ENCODE results near the gene PACRG. TPM values are rescaled to one million over a fixed set of nuclear protein-coding genes. Genes with fewer than 3 reads are reported as not detected.

Gene PACRG
- total and polyA plus RNA-seq, 2 of the 4 experiments (the other 2 are of a cell fraction): not detected

GRCh38 chr6:163199371-163199770 lies 471.6 kb downstream of the PACRG start:
- Histone ChIP-seq H4K8ac (ENCODE audit: low read depth in 2 of 2, low read length in 2 of 2) (no peak overlapping the region), H3K18ac (ENCODE audit: low read depth, low read length) (no peak overlapping the region), H3K79me1 (ENCODE audit: low read depth in 1 of 2, low read length in 2 of 2) (no peaks in the 10 kb centered on the region), H3K36me3 (ENCODE audit: control insufficient read depth, insufficient read depth, low read length) (no peaks in the 10 kb centered on the region), H4K91ac (ENCODE audit: insufficient read depth, low read depth, low read length) (no peak overlapping the region), H3K56ac (ENCODE audit: extremely low read depth, insufficient read depth, low read length) (no peak overlapping the region), H3K23ac (ENCODE audit: low read depth, low read length) (no peak overlapping the region), H2BK15ac (ENCODE audit: low read depth, low read length) (no peak overlapping the region), H3K9ac (ENCODE audit: low read depth, low read length) (no peak overlapping the region), H3K4me2 (ENCODE audit: low read depth, low read length) (no peak overlapping the region), H2AK9ac (replicated peaks; ENCODE audit: low read depth, low read length, poor library complexity) (no peak overlapping the region), H3K4me1 (ENCODE audit: control insufficient read depth, insufficient read depth, low read length) (no peaks in the 10 kb centered on the region), H3K9me3 (ENCODE audit: control insufficient read depth, insufficient read depth, low read length) (peaks cover 35% of the 10 kb centered on the region), H3K4ac (ENCODE audit: low read depth, low read length) (no peak overlapping the region), H3K9me1 (ENCODE audit: insufficient read depth, low read length) (no peaks in the 10 kb centered on the region), H2BK120ac (ENCODE audit: low read depth, low read length) (no peak overlapping the region), H3K14ac (replicated peaks; ENCODE audit: low read depth, low read length) (no peak overlapping the region), H4K5ac (ENCODE audit: low read depth, low read length) (no peak overlapping the region), H3K27ac (ENCODE audit: insufficient read depth, low read length) (no peak overlapping the region), H2BK5ac (ENCODE audit: low read depth, low read length, poor library complexity, severe bottlenecking) (no peak overlapping the region), H2AK5ac (ENCODE audit: low read depth, low read length) (no peak overlapping the region), H3K4me3 (ENCODE audit: insufficient read depth, low read depth, low read length) (no peak overlapping the region), H2BK20ac (ENCODE audit: low read depth, low read length) (no peak overlapping the region), H2AFZ (replicated peaks; ENCODE audit: low read length, poor library complexity) (no peak overlapping the region), H3K27me3 (ENCODE audit: control insufficient read depth, insufficient read depth, low read length) (no peaks in the 10 kb centered on the region), H4K20me1 (ENCODE audit: insufficient read depth, low read length) (no peaks in the 10 kb centered on the region)
- ChIA-PET CTCF (no interaction called here), POLR2A (ENCODE audit: unreplicated experiment) (no interaction called here)
- no CpG with 5 or more reads among the region's 4 CpGs for WGBS, 2 experiments (ENCODE audit: extremely low coverage in 2 of 2, insufficient read length in 1 of 2)
- no peak for DNase-seq
- ATAC-seq (ENCODE audit: low read depth): no peak
- TF ChIP-seq POLR2A (IDR thresholded peaks at IDR 0.05; ENCODE audit: low read depth, low read length) (no peak), FOS (IDR thresholded peaks at IDR 0.05; ENCODE audit: low read depth, low read length) (no peak), MAFK (IDR thresholded peaks at IDR 0.05; ENCODE audit: low read depth, low read length) (no peak), RAD21 (IDR thresholded peaks at IDR 0.05; ENCODE audit: low read length) (no peak), RFX5 (IDR thresholded peaks at IDR 0.05; ENCODE audit: low read depth, low read length) (no peak), NFE2L2 (IDR thresholded peaks at IDR 0.05; ENCODE audit: low read depth, low read length) (no peak), ELK1 (IDR thresholded peaks at IDR 0.05; ENCODE audit: borderline replicate concordance, low read depth, low read length) (no peak), CHD1 (IDR thresholded peaks at IDR 0.05; ENCODE audit: low read depth, low read length) (no peak), CEBPB (IDR thresholded peaks at IDR 0.05; ENCODE audit: low read depth, low read length) (no peak), MAZ (IDR thresholded peaks at IDR 0.05; ENCODE audit: borderline replicate concordance, low read depth, low read length) (no peak), RCOR1 (IDR thresholded peaks at IDR 0.05; ENCODE audit: insufficient replicate concordance, low read length) (no peak), SMC3 (IDR thresholded peaks at IDR 0.05; ENCODE audit: low read depth, low read length) (no peak), BHLHE40 (IDR thresholded peaks at IDR 0.05; ENCODE audit: low read depth, low read length) (no peak), MXI1 (IDR thresholded peaks at IDR 0.05; ENCODE audit: borderline replicate concordance, low read depth, low read length) (no peak)
- TF ChIP-seq, protein P1, sequence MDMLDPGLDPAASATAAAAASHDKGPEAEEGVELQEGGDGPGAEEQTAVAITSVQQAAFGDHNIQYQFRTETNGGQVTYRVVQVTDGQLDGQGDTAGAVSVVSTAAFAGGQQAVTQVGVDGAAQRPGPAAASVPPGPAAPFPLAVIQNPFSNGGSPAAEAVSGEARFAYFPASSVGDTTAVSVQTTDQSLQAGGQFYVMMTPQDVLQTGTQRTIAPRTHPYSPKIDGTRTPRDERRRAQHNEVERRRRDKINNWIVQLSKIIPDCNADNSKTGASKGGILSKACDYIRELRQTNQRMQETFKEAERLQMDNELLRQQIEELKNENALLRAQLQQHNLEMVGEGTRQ (IDR thresholded peaks at IDR 0.05; ENCODE audit: low read depth, low read length): no peak
- TF ChIP-seq, protein P2, sequence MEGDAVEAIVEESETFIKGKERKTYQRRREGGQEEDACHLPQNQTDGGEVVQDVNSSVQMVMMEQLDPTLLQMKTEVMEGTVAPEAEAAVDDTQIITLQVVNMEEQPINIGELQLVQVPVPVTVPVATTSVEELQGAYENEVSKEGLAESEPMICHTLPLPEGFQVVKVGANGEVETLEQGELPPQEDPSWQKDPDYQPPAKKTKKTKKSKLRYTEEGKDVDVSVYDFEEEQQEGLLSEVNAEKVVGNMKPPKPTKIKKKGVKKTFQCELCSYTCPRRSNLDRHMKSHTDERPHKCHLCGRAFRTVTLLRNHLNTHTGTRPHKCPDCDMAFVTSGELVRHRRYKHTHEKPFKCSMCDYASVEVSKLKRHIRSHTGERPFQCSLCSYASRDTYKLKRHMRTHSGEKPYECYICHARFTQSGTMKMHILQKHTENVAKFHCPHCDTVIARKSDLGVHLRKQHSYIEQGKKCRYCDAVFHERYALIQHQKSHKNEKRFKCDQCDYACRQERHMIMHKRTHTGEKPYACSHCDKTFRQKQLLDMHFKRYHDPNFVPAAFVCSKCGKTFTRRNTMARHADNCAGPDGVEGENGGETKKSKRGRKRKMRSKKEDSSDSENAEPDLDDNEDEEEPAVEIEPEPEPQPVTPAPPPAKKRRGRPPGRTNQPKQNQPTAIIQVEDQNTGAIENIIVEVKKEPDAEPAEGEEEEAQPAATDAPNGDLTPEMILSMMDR (conservative IDR thresholded peaks at IDR 0.05; ENCODE audit: low read depth, low read length): no peak
- intact Hi-C loops (cut with micrococcal nuclease) (no loop called here), in situ Hi-C loops (cut with MboI; ENCODE audit: low sequenced_read_pairs) (no loop called here), dilution Hi-C loops (cut with HindIII; ENCODE audit: low sequenced_read_pairs, unreplicated experiment) (no loop called here)
- no TSS peak for BruUV-seq (replicated peaks)
